Activated T-helper 17 cell treated with anti-CD3 and anti-CD28 coated beads, Interleukin-2, amount 50 U/mL, for 72 hours (primary cell): Measurements from ENCODE around the gene PYROXD2. TPM values are rescaled to one million over a fixed set of nuclear protein-coding genes. Genes with fewer than 3 reads are reported as not detected.
"Not testable (repeated sequence)": the region's sequence is repeated elsewhere in the genome, so short reads cannot be mapped to it uniquely, and the experiment has no call there.

Experiments used
- ATAC-seq: fragments of 150-1000 bp; cut with Tn5 transposase; replicated peaks from 2 replicates; pipeline ENCODE4 v1.10.0; 2021; ENCODE audit warnings: mild to moderate bottlenecking, moderate library complexity
- H3K27ac Mint-ChIP-seq: one replicate; pipeline ENCODE4 v1.8.0; 2022; ENCODE audit warnings: mixed read lengths
- H3K27me3 Mint-ChIP-seq: one replicate; pipeline ENCODE4 v1.8.0; 2022; ENCODE audit warnings: mixed read lengths
- H3K36me3 Mint-ChIP-seq: one replicate; pipeline ENCODE4 v1.8.0; 2022; ENCODE audit warnings: low read depth, mild to moderate bottlenecking, mixed read lengths
- H3K4me1 Mint-ChIP-seq: one replicate; pipeline ENCODE4 v1.8.0; 2022; ENCODE audit warnings: mixed read lengths
- H3K4me3 Mint-ChIP-seq: one replicate; pipeline ENCODE4 v1.8.0; 2022; ENCODE audit warnings: mild to moderate bottlenecking, mixed read lengths
- H3K9me3 Mint-ChIP-seq: one replicate; pipeline ENCODE4 v1.8.0; 2022; ENCODE audit warnings: mixed read lengths
- total RNA-seq, 2 donors: library from RNA; stranded (reverse); gene quantifications; one replicate each; pipeline ENCODE4 v1.2.3, GENCODE V29; 2022

PYROXD2 gene
- total RNA-seq, 2 donors from 2014 or later, result 5.1 to 7.0 TPM

GRCh38 chr10:98363220-98363619 is 51.8 kb downstream of the PYROXD2 start:
- H3K27me3 Mint-ChIP-seq, result peaks cover 8% of the 10 kb centered on the region
- no peak for ATAC-seq
- H3K9me3 Mint-ChIP-seq, result no peaks in the 10 kb centered on the region
- peaks cover 5% of the 10 kb centered on the region for H3K4me1 Mint-ChIP-seq
- no peaks in the 10 kb centered on the region for H3K36me3 Mint-ChIP-seq
- H3K4me3 Mint-ChIP-seq, result no peak overlapping the region
- H3K27ac Mint-ChIP-seq, result no peak overlapping the region

GRCh38 chr10:98361131-98362025 is 53.6 kb downstream of the PYROXD2 start:
- no peaks in the 10 kb centered on the region for H3K36me3 Mint-ChIP-seq
- H3K9me3 Mint-ChIP-seq, result no peaks in the 10 kb centered on the region
- no peak overlapping the region for H3K27ac Mint-ChIP-seq
- peaks cover 5% of the 10 kb centered on the region for H3K4me1 Mint-ChIP-seq
- ATAC-seq, result peak; percentile 96
- H3K27me3 Mint-ChIP-seq, result peaks cover 9% of the 10 kb centered on the region
- H3K4me3 Mint-ChIP-seq, result no peak overlapping the region

DNA sequence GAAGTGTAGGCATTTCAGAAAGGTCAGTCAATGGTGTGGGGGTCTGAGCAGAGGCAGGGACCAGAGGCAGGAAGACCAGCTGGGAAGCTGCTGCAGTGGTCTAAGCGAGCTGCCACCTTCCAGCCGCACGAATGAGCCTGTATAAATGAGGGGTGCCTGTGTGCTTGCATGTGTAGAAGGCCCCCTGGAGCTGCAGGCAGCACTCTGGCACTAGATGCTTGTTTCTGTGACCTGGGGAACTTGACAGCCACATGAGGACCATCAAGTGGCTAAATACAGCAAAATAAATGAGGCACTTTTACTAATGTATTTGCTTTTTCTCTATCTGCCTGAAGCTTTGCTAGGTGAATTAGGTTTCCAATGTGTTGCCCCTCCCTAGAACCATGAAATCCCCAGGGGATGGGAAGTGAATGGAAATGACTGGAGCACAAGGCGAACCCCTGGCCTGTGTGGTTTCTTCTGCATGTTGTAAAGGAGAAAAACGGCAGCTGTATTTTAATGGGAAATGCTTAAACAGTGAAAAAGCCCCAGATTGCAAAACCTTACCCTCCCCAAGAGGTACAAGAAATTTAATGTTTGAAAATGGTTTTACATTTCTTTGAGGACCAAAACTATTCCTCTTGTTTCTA is 57.7 kb downstream of the PYROXD2 start:
- ATAC-seq, result no peak
- no peaks in the 10 kb centered on the region for H3K36me3 Mint-ChIP-seq
- peaks cover 37% of the 10 kb centered on the region for H3K27me3 Mint-ChIP-seq
- peaks cover 5% of the 10 kb centered on the region for H3K4me1 Mint-ChIP-seq
- H3K4me3 Mint-ChIP-seq, result no peak overlapping the region
- no peaks in the 10 kb centered on the region for H3K9me3 Mint-ChIP-seq
- H3K27ac Mint-ChIP-seq, result no peak overlapping the region

GRCh38 chr10:98354491-98354890 is 60.5 kb downstream of the PYROXD2 start:
- Mint-ChIP-seq H3K27ac (no peak overlapping the region), H3K9me3 (no peaks in the 10 kb centered on the region), H3K4me1 (no peaks in the 10 kb centered on the region), H3K36me3 (no peaks in the 10 kb centered on the region), H3K4me3 (no peak overlapping the region), H3K27me3 (peaks cover 52% of the 10 kb centered on the region)
- ATAC-seq, result no peak

GRCh38 chr10:98353170-98353569 is 61.8 kb downstream of the PYROXD2 start:
- Mint-ChIP-seq H3K27me3 (peaks cover 56% of the 10 kb centered on the region), H3K27ac (no peak overlapping the region)

GRCh38 chr10:98351831-98352402 is 63.1 kb downstream of the PYROXD2 start:
- H3K27me3 Mint-ChIP-seq, result peaks cover 62% of the 10 kb centered on the region
- H3K27ac Mint-ChIP-seq, result no peak overlapping the region
- ATAC-seq, result no peak
- H3K9me3 Mint-ChIP-seq, result peaks cover 5% of the 10 kb centered on the region
- H3K36me3 Mint-ChIP-seq, result peaks cover 4% of the 10 kb centered on the region
- no peaks in the 10 kb centered on the region for H3K4me1 Mint-ChIP-seq
- H3K4me3 Mint-ChIP-seq, result no peak overlapping the region

More at GRCh38 chr10:98353170-98353569, 61.8 kb downstream of the PYROXD2 start:
- Mint-ChIP-seq H3K4me1 (no peaks in the 10 kb centered on the region), H3K4me3 (no peak overlapping the region), H3K36me3 (no peaks in the 10 kb centered on the region), H3K9me3 (no peaks in the 10 kb centered on the region)
- ATAC-seq, result no peak

DNA sequence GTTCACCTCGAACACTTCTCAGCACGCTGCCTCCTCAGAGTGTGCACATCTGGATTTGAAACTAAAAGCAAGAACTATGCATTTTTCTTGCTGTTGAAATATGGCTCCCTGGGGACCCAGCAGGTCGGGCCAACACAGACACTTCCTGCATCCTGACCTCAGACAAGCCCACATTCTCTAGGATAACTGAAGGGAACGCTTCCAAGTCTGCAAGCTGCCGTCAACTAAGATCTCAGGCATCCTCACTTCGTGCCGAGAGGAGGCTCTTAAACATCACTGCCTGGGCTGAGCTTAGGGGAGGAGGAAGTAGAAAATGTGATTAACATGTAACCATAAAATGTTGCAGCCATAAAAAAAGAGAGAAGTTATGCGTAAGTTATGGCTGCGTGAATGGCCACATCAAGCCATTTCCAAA is 65.5 kb downstream of the PYROXD2 start:
- H3K4me3 Mint-ChIP-seq, result no peak overlapping the region

DNA sequence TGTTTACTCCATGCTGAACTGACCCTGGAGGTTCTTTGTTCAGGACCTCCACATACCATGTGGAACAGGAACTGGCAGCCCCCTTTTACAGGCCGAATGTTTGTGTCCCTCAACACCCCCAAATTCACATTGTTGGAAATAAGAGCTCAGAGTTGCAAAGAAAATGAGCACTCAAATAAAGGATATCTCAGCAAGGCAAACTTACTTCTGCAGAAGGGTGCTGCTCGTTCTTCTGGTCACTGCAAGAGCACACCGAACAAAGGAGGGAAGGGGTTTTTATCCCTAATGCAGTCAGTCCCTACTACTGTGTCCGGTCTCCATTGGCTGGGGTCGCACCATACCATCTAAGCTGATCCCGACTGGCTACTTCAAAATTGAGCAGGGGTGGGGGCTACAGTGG is 68.1 kb downstream of the PYROXD2 start:
- Mint-ChIP-seq H3K27ac (no peak overlapping the region), H3K4me1 (no peaks in the 10 kb centered on the region), H3K4me3 (no peak overlapping the region), H3K9me3 (peaks cover 9% of the 10 kb centered on the region), H3K36me3 (peaks cover 6% of the 10 kb centered on the region), H3K27me3 (peaks cover 56% of the 10 kb centered on the region)
- no peak for ATAC-seq

More for the DNA sequence above, 65.5 kb downstream of the PYROXD2 start:
- Mint-ChIP-seq H3K9me3 (peaks cover 9% of the 10 kb centered on the region), H3K27ac (no peak overlapping the region), H3K36me3 (peaks cover 6% of the 10 kb centered on the region), H3K27me3 (peaks cover 59% of the 10 kb centered on the region), H3K4me1 (no peaks in the 10 kb centered on the region)
- ATAC-seq, result no peak

- peaks cover 9% of the 10 kb centered on the region for H3K9me3 Mint-ChIP-seq
- no peak overlapping the region for H3K27ac Mint-ChIP-seq
- no peak for ATAC-seq
- H3K27me3 Mint-ChIP-seq, result peaks cover 44% of the 10 kb centered on the region
- H3K4me3 Mint-ChIP-seq, result no peak overlapping the region
- peaks cover 8% of the 10 kb centered on the region for H3K4me1 Mint-ChIP-seq
- peaks cover 6% of the 10 kb centered on the region for H3K36me3 Mint-ChIP-seq
Measured at GRCh38 chr10:98344589-98345038, 70.4 kb downstream of the PYROXD2 start.

DNA sequence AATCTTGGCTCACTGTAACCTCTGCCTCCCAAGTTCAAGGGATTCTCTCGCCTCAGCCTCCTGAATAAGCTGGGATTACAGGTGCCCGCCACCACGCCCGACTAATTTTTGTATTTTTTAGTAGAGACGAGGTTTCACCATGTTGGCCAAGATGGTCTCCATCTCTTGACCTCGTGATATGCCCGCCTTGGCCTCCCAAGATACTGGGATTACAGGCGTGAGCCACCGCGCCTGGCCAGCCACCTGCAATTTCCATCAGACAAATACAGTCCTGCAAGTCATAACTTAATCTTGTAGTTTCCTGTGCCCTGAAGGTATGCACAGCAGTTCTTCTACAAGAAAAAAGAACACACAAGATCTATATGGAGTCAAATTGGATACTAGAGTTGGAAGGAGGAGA is 73.3 kb downstream of the PYROXD2 start:
- not testable (repeated sequence) for H3K36me3 Mint-ChIP-seq, H3K4me3 Mint-ChIP-seq, H3K27ac Mint-ChIP-seq, ATAC-seq, H3K9me3 Mint-ChIP-seq, H3K4me1 Mint-ChIP-seq
- H3K27me3 Mint-ChIP-seq, result peaks cover 24% of the 10 kb centered on the region

GRCh38 chr10:98340940-98341310 is 74.1 kb downstream of the PYROXD2 start:
- peaks cover 22% of the 10 kb centered on the region for H3K27me3 Mint-ChIP-seq
- H3K27ac Mint-ChIP-seq, result no peak overlapping the region

DNA sequence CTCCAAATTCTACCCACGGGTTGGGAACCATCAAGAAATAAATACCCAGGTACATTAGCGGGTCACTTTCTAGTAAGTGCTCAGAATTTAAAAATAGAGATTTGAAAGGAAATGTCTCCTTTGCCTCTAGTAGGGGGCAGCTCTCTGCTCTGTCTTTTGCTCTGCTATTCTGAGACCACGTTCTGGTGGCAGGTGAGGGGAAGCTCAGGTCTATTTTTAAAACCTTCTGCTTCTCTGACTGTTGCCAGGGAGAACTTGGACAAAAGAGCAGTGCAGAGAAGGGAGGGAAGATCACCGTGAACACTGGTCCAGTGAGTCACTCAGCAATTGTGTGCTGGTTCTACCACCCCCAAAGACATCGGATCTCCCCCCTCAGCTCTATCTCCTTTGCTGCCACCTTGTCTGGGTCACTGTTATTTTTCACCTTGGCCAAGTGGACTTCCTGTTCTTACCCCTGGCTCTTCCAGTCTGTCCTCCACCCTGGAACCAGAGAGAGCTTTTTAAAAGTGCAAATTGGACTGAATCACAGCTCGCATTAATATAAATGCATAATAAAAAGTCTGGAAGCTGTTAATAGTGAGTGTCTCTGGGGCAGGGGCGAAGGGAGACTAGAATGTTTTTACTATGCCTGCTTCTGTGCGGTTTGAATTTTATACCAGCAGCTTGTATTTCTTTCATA is 74.6 kb downstream of the PYROXD2 start:
- ATAC-seq, result no peak
- Mint-ChIP-seq H3K9me3 (no peaks in the 10 kb centered on the region), H3K27ac (no peak overlapping the region), H3K36me3 (no peaks in the 10 kb centered on the region), H3K4me3 (no peak overlapping the region), H3K27me3 (peaks cover 22% of the 10 kb centered on the region), H3K4me1 (peaks cover 8% of the 10 kb centered on the region)

More at GRCh38 chr10:98340940-98341310, 74.1 kb downstream of the PYROXD2 start:
- Mint-ChIP-seq H3K4me1 (peaks cover 8% of the 10 kb centered on the region), H3K4me3 (no peak overlapping the region), H3K9me3 (no peaks in the 10 kb centered on the region), H3K36me3 (no peaks in the 10 kb centered on the region)
- no peak for ATAC-seq

GRCh38 chr10:98339799-98340198 is 75.2 kb downstream of the PYROXD2 start:
- Mint-ChIP-seq H3K4me1 (peaks cover 8% of the 10 kb centered on the region), H3K27me3 (peaks cover 22% of the 10 kb centered on the region), H3K4me3 (no peak overlapping the region), H3K9me3 (no peaks in the 10 kb centered on the region), H3K36me3 (no peaks in the 10 kb centered on the region), H3K27ac (no peak overlapping the region)
- no peak for ATAC-seq

GRCh38 chr10:98338896-98339295 is 76.1 kb downstream of the PYROXD2 start:
- Mint-ChIP-seq H3K4me3 (no peak overlapping the region), H3K27me3 (peaks cover 18% of the 10 kb centered on the region), H3K27ac (no peak overlapping the region), H3K4me1 (peaks cover 8% of the 10 kb centered on the region), H3K36me3 (no peaks in the 10 kb centered on the region), H3K9me3 (no peaks in the 10 kb centered on the region)
- ATAC-seq, result no peak
